ENCODE measurements around the gene ARID5A. TPM values are rescaled to one million over a fixed set of nuclear protein-coding genes. Genes with fewer than 3 reads are reported as not detected.

Gene ARID5A
- total and polyA plus RNA-seq, 10 of the 15 experiments (the other 5 are each of a cell fraction or from before 2014, with no cell fraction given) = 0.76 to 87.1 (median 37.6) TPM

DNA sequence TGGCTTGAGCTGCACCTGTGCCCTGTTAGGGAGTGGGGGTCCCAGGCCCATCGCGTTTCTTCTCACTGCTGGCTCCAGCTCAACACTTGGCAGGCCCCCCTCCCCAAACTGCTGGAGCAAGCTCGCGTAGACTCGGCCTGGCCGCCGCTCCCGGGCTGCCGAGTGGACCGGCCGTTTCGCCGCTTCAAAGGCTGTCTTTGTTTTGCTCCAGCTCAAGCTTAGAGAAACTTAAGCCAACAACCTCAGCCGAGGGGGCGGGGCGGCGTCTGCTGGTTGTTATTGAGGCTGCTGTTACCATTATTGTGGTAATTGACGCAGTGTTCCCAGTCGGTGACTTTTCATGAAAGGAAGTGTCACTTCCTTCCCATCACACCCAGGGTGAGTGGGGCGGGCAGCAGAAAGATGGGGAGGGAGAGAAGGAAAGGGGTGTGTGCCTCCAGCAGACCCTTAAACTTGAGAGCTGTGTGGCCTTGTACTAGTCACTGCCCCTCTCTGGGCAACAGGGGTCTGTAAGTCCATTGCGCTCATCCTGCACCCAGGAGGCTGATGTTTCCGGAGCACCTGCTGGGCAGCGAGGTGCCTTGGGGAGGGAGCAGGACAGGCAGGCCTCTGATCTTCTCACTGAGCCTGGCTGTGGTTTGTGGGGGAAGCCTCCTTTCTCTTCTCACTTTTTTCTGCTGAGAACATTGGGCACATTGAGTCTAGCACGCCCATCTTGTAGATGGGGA is 2.1 kb downstream of the ARID5A start (continued):
- TF ChIP-seq IKZF2 (IDR thresholded peaks at IDR 0.05) (peak; percentile 52 to 60; a peak in 2 of 4 replicates), BHLHE40 (IDR thresholded peaks at IDR 0.05; ENCODE audit: borderline replicate concordance in 1 of 2, low read depth in 2 of 2, low read length in 1 of 2) (0 out of 4 replicates have a peak, but pooled peaks of 1 of the 2 experiments have one; percentile 5), ZSCAN29 (IDR thresholded peaks at IDR 0.05) (peak; percentile 80; the same call in 1 of the 2 replicates), PML (IDR thresholded peaks at IDR 0.05; ENCODE audit: low read length) (no peak), ASH2L (IDR thresholded peaks at IDR 0.05; ENCODE audit: borderline replicate concordance, low read depth) (no peak), MEF2A (IDR thresholded peaks at IDR 0.05; ENCODE audit: insufficient read depth, low read depth, low read length) (no peak), MTA3 (IDR thresholded peaks at IDR 0.05; ENCODE audit: borderline replicate concordance, low read length) (peak; percentile 41; the same call in 1 of the 2 replicates), ATF7 (IDR thresholded peaks at IDR 0.05; ENCODE audit: low read depth) (peak; percentile 33; the same call in 1 of the 2 replicates), FOXM1 (IDR thresholded peaks at IDR 0.05; ENCODE audit: low read depth, low read length) (no peak), PAX8 (IDR thresholded peaks at IDR 0.05) (no peak), TARDBP (IDR thresholded peaks at IDR 0.05; ENCODE audit: borderline replicate concordance) (no peak), RUNX3 (IDR thresholded peaks at IDR 0.05; ENCODE audit: low read length) (peak; percentile 78), KLF5 (IDR thresholded peaks at IDR 0.05; ENCODE audit: partially characterized antibody) (no peak), SIN3A (IDR thresholded peaks at IDR 0.05; ENCODE audit: low read depth, low read length) (no peak), SUPT20H (IDR thresholded peaks at IDR 0.05; ENCODE audit: borderline replicate concordance, control insufficient read depth, low read depth, low read length) (no peak)
- TF ChIP-seq, protein P1, sequence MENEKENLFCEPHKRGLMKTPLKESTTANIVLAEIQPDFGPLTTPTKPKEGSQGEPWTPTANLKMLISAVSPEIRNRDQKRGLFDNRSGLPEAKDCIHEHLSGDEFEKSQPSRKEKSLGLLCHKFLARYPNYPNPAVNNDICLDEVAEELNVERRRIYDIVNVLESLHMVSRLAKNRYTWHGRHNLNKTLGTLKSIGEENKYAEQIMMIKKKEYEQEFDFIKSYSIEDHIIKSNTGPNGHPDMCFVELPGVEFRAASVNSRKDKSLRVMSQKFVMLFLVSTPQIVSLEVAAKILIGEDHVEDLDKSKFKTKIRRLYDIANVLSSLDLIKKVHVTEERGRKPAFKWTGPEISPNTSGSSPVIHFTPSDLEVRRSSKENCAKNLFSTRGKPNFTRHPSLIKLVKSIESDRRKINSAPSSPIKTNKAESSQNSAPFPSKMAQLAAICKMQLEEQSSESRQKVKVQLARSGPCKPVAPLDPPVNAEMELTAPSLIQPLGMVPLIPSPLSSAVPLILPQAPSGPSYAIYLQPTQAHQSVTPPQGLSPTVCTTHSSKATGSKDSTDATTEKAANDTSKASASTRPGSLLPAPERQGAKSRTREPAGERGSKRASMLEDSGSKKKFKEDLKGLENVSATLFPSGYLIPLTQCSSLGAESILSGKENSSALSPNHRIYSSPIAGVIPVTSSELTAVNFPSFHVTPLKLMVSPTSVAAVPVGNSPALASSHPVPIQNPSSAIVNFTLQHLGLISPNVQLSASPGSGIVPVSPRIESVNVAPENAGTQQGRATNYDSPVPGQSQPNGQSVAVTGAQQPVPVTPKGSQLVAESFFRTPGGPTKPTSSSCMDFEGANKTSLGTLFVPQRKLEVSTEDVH (IDR thresholded peaks at IDR 0.05; ENCODE audit: low read depth, partially characterized antibody) = no peak
- TF ChIP-seq, protein P2, sequence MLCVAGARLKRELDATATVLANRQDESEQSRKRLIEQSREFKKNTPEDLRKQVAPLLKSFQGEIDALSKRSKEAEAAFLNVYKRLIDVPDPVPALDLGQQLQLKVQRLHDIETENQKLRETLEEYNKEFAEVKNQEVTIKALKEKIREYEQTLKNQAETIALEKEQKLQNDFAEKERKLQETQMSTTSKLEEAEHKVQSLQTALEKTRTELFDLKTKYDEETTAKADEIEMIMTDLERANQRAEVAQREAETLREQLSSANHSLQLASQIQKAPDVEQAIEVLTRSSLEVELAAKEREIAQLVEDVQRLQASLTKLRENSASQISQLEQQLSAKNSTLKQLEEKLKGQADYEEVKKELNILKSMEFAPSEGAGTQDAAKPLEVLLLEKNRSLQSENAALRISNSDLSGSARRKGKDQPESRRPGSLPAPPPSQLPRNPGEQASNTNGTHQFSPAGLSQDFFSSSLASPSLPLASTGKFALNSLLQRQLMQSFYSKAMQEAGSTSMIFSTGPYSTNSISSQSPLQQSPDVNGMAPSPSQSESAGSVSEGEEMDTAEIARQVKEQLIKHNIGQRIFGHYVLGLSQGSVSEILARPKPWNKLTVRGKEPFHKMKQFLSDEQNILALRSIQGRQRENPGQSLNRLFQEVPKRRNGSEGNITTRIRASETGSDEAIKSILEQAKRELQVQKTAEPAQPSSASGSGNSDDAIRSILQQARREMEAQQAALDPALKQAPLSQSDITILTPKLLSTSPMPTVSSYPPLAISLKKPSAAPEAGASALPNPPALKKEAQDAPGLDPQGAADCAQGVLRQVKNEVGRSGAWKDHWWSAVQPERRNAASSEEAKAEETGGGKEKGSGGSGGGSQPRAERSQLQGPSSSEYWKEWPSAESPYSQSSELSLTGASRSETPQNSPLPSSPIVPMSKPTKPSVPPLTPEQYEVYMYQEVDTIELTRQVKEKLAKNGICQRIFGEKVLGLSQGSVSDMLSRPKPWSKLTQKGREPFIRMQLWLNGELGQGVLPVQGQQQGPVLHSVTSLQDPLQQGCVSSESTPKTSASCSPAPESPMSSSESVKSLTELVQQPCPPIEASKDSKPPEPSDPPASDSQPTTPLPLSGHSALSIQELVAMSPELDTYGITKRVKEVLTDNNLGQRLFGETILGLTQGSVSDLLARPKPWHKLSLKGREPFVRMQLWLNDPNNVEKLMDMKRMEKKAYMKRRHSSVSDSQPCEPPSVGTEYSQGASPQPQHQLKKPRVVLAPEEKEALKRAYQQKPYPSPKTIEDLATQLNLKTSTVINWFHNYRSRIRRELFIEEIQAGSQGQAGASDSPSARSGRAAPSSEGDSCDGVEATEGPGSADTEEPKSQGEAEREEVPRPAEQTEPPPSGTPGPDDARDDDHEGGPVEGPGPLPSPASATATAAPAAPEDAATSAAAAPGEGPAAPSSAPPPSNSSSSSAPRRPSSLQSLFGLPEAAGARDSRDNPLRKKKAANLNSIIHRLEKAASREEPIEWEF (IDR thresholded peaks at IDR 0.05; ENCODE audit: insufficient replicate concordance, low read depth, low read length) = no peak
- TF ChIP-seq, protein P3, sequence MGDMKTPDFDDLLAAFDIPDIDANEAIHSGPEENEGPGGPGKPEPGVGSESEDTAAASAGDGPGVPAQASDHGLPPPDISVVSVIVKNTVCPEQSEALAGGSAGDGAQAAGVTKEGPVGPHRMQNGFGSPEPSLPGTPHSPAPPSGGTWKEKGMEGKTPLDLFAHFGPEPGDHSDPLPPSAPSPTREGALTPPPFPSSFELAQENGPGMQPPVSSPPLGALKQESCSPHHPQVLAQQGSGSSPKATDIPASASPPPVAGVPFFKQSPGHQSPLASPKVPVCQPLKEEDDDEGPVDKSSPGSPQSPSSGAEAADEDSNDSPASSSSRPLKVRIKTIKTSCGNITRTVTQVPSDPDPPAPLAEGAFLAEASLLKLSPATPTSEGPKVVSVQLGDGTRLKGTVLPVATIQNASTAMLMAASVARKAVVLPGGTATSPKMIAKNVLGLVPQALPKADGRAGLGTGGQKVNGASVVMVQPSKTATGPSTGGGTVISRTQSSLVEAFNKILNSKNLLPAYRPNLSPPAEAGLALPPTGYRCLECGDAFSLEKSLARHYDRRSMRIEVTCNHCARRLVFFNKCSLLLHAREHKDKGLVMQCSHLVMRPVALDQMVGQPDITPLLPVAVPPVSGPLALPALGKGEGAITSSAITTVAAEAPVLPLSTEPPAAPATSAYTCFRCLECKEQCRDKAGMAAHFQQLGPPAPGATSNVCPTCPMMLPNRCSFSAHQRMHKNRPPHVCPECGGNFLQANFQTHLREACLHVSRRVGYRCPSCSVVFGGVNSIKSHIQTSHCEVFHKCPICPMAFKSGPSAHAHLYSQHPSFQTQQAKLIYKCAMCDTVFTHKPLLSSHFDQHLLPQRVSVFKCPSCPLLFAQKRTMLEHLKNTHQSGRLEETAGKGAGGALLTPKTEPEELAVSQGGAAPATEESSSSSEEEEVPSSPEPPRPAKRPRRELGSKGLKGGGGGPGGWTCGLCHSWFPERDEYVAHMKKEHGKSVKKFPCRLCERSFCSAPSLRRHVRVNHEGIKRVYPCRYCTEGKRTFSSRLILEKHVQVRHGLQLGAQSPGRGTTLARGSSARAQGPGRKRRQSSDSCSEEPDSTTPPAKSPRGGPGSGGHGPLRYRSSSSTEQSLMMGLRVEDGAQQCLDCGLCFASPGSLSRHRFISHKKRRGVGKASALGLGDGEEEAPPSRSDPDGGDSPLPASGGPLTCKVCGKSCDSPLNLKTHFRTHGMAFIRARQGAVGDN (IDR thresholded peaks at IDR 0.05) = no peak; the same call in 1 of the 2 replicates

Measured in GM12878 (cell line).